HepG2 (cell line): ENCODE results near the gene WNK2. TPM values are rescaled to one million over a fixed set of nuclear protein-coding genes. Genes with fewer than 3 reads are reported as not detected.
A peak's percentile ranks its signal among the peaks of the same experiment; 100 is the strongest.

Experiments used
- ETV5 ChIP-seq: IDR thresholded peaks from 2 replicates; pipeline ENCODE4 v1.6.1; 2018; ENCODE audit warnings: missing biosample characterization, missing genetic modification reagents, inconsistent platforms, borderline replicate concordance
- IRF2 ChIP-seq: IDR thresholded peaks from 2 replicates; pipeline ENCODE4 v1.6.1; 2018; ENCODE audit warnings: missing genetic modification reagents, missing compliant biosample characterization
- KAT8 ChIP-seq: IDR thresholded peaks from 2 replicates; pipeline ENCODE4 v1.6.1; 2016; ENCODE audit warnings: missing genetic modification reagents, missing compliant biosample characterization
- MEIS2 ChIP-seq: sonication (generic); formaldehyde crosslinking; IDR thresholded peaks from 2 replicates; pipeline ENCODE4 v1.9.0; 2021; ENCODE audit warnings: mild to moderate bottlenecking, missing genetic modification reagents
- MIER2 ChIP-seq: IDR thresholded peaks from 2 replicates; pipeline ENCODE4 v1.6.1; 2016; ENCODE audit warnings: missing biosample characterization, missing genetic modification reagents
- PPARG ChIP-seq: conservative IDR thresholded peaks from 2 replicates; pipeline ENCODE4 v1.6.1; 2016; ENCODE audit warnings: missing biosample characterization, missing genetic modification reagents
- SMAD1 ChIP-seq: sonication (generic); formaldehyde crosslinking; IDR thresholded peaks from 2 replicates; pipeline ENCODE4 v1.4.0; 2020; ENCODE audit warnings: missing genetic modification reagents, low read depth, mild to moderate bottlenecking, borderline replicate concordance
- SOX5 ChIP-seq: IDR thresholded peaks from 2 replicates; pipeline ENCODE4 v1.6.1; 2016; ENCODE audit warnings: borderline replicate concordance
- SP4 ChIP-seq: sonication (generic); formaldehyde crosslinking; IDR thresholded peaks from 2 replicates; pipeline ENCODE4 v1.8.1; 2023; ENCODE audit warnings: mild to moderate bottlenecking, missing genetic modification reagents
- TARDBP ChIP-seq: sonication (generic); formaldehyde crosslinking; IDR thresholded peaks from 2 replicates; pipeline ENCODE4 v1.8.0; 2022; ENCODE audit warnings: mild to moderate bottlenecking, missing genetic modification reagents
- ZBED4 ChIP-seq: sonication (generic); formaldehyde crosslinking; IDR thresholded peaks from 2 replicates; pipeline ENCODE4 v1.4.0; 2020; ENCODE audit warnings: missing genetic modification reagents, borderline replicate concordance
- ZNF180 ChIP-seq: sonication (generic); formaldehyde crosslinking; IDR thresholded peaks from 2 replicates; pipeline ENCODE4 v1.4.0; 2020; ENCODE audit warnings: low read depth, missing genetic modification reagents, borderline replicate concordance
- ZNF253 ChIP-seq: sonication (generic); formaldehyde crosslinking; IDR thresholded peaks from 2 replicates; pipeline ENCODE4 v1.8.0; 2022; ENCODE audit warnings: mild to moderate bottlenecking, missing genetic modification reagents, borderline replicate concordance
- ZNF350 ChIP-seq: sonication (generic); formaldehyde crosslinking; IDR thresholded peaks from 2 replicates; pipeline ENCODE4 v1.4.0; 2020; ENCODE audit warnings: mild to moderate bottlenecking, low read depth, missing genetic modification reagents, borderline replicate concordance
- ZSCAN25 ChIP-seq: sonication (generic); formaldehyde crosslinking; IDR thresholded peaks from 2 replicates; pipeline ENCODE4 v1.8.0; 2022; ENCODE audit warnings: mild to moderate bottlenecking, missing genetic modification reagents
- polyA plus RNA-seq, 8 experiments: library from polyadenylated mRNA; depleted of rRNA in 3 of 8; stranded (reverse) in 7 of 8; unstranded in 1 of 8; fragments of >200 nt; fragmentation: Illumina TruSeq in 4 of 8; extraction: Trizol in 4 of 8; gene quantifications; 2 replicates each; pipeline versions ENCODE4 v1.2.1 to v1.2.3, GENCODE V29; 2011 to 2016; ENCODE audit warnings: low read depth in 4 of 8, missing spikeins in 1 of 8, mixed read lengths in 1 of 8; ENCODE audit not compliant: insufficient read depth in 1 of 8
- total RNA-seq, 5 experiments: library from RNA; depleted of rRNA; stranded (reverse); fragments of >200 nt; fragmentation: Illumina TruSeq; extraction: Trizol; gene quantifications; 2 replicates each; pipeline ENCODE4 v1.2.3, GENCODE V29; 2016; ENCODE audit warnings: low read depth in 1 of 5
- TF ChIP-seq, protein P1 (sequence below): sonication (generic); formaldehyde crosslinking; conservative IDR thresholded peaks from 2 replicates; pipeline ENCODE4 v1.5.0; 2020; ENCODE audit warnings: missing genetic modification reagents
- TF ChIP-seq, protein P2 (sequence below): sonication (generic); formaldehyde crosslinking; conservative IDR thresholded peaks from 2 replicates; pipeline ENCODE4 v1.4.0; 2020; ENCODE audit warnings: mild to moderate bottlenecking, missing genetic modification reagents, moderate library complexity
- TF ChIP-seq, protein P3 (sequence below): IDR thresholded peaks from 2 replicates; pipeline ENCODE4 v1.6.1; 2016; ENCODE audit warnings: missing genetic modification reagents, missing compliant biosample characterization

The WNK2 gene
- total and polyA plus RNA-seq, 2 of the 13 experiments (the other 11 are each of a cell fraction or from before 2014, with no cell fraction given), result 10.5 to 12.0 TPM

DNA sequence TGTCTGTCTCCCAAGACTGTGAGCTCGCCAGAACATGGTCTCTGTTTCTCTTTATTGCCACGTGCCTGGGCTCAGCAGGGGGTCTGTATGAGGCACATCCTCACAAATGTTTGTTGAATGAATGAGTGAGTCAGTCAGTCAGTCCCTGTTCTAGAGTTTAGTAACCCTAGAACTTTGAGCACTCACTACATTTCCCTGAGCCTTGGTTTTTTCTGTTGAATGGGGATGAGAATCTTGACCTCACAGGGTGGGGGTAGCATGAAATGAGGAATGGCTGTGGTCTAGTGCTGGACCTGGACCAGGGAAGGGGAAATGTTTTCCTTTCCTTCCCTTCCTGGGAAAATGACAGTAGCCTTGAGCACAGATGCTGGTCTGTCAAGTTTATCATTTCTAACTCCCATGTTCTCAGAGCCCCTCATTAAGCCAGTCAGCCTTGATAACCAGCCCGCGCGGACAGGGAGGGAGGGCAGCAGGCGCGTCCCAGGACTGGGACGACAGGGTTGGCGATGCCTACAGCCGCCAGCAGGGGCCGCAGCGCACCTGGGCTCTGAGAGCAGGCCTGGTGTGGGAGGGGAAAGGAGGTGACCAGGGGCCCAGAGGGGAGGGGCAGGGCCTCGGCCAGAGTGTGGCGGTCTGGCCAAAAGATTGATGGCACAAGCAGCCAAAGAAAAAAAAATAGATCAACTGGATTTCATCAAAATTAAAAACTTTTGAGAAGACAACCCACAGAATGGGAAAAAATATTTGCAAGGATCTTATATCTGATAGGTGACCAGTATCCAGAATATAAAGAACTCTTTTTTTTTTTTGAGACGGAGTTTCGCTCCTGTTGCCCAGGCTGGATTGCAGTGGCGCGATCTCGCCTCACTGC is 24.1 kb upstream of the WNK2 start (continued):
- no peak for TF ChIP-seq ZNF180 (CRISPR knock-in tag)
- TF ChIP-seq, protein P1, sequence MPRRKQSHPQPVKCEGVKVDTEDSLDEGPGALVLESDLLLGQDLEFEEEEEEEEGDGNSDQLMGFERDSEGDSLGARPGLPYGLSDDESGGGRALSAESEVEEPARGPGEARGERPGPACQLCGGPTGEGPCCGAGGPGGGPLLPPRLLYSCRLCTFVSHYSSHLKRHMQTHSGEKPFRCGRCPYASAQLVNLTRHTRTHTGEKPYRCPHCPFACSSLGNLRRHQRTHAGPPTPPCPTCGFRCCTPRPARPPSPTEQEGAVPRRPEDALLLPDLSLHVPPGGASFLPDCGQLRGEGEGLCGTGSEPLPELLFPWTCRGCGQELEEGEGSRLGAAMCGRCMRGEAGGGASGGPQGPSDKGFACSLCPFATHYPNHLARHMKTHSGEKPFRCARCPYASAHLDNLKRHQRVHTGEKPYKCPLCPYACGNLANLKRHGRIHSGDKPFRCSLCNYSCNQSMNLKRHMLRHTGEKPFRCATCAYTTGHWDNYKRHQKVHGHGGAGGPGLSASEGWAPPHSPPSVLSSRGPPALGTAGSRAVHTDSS, result no peak
- no peak for TF ChIP-seq ZNF253 (CRISPR knock-in tag)
- TF ChIP-seq SOX5, result peak; percentile 62; the same call in 1 of the 2 replicates
- TF ChIP-seq, protein P2, sequence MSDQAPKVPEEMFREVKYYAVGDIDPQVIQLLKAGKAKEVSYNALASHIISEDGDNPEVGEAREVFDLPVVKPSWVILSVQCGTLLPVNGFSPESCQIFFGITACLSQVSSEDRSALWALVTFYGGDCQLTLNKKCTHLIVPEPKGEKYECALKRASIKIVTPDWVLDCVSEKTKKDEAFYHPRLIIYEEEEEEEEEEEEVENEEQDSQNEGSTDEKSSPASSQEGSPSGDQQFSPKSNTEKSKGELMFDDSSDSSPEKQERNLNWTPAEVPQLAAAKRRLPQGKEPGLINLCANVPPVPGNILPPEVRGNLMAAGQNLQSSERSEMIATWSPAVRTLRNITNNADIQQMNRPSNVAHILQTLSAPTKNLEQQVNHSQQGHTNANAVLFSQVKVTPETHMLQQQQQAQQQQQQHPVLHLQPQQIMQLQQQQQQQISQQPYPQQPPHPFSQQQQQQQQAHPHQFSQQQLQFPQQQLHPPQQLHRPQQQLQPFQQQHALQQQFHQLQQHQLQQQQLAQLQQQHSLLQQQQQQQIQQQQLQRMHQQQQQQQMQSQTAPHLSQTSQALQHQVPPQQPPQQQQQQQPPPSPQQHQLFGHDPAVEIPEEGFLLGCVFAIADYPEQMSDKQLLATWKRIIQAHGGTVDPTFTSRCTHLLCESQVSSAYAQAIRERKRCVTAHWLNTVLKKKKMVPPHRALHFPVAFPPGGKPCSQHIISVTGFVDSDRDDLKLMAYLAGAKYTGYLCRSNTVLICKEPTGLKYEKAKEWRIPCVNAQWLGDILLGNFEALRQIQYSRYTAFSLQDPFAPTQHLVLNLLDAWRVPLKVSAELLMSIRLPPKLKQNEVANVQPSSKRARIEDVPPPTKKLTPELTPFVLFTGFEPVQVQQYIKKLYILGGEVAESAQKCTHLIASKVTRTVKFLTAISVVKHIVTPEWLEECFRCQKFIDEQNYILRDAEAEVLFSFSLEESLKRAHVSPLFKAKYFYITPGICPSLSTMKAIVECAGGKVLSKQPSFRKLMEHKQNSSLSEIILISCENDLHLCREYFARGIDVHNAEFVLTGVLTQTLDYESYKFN (CRISPR knock-in tag), result peak; percentile 42; the same call in 1 of the 2 replicates
- 0 out of 2 replicates have a peak, but pooled peaks have one; percentile 11 for TF ChIP-seq KAT8
- no peak; the same call in 1 of the 2 replicates for TF ChIP-seq TARDBP (CRISPR knock-in tag)
- TF ChIP-seq ZNF350 (CRISPR knock-in tag), result peak; percentile 50; the same call in 1 of the 2 replicates
- peak; percentile 78 for TF ChIP-seq IRF2 (CRISPR knock-in tag)
- no peak; the same call in 1 of the 2 replicates for TF ChIP-seq SMAD1 (CRISPR knock-in tag)
- TF ChIP-seq ZSCAN25 (CRISPR knock-in tag), result 0 out of 2 replicates have a peak, but pooled peaks have one; percentile 38
- TF ChIP-seq ETV5 (CRISPR knock-in tag), result peak; percentile 53
- peak; percentile 48; the same call in 1 of the 2 replicates for TF ChIP-seq PPARG
- 0 out of 2 replicates have a peak, but pooled peaks have one; percentile 50 for TF ChIP-seq MIER2
- TF ChIP-seq, protein P3, sequence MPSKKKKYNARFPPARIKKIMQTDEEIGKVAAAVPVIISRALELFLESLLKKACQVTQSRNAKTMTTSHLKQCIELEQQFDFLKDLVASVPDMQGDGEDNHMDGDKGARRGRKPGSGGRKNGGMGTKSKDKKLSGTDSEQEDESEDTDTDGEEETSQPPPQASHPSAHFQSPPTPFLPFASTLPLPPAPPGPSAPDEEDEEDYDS (CRISPR knock-in tag), result 0 out of 2 replicates have a peak, but pooled peaks have one; percentile 19
- peak; percentile 47; the same call in 1 of the 2 replicates for TF ChIP-seq SP4 (CRISPR knock-in tag)
- TF ChIP-seq MEIS2 (CRISPR knock-in tag), result no peak
- TF ChIP-seq ZBED4 (CRISPR knock-in tag), result peak; percentile 61; the same call in 1 of the 2 replicates
